ENCODE results near the gene SRR.

The SRR gene

GRCh38 chr17:2343421-2343820 lies 39.7 kb downstream of the SRR start:
- no peak for DNase-seq (ENCODE audit: low spot score)

GRCh38 chr17:2344528-2344927 lies 40.8 kb downstream of the SRR start:
- DNase-seq (ENCODE audit: low spot score): no peak

GRCh38 chr17:2346475-2346874 lies 42.7 kb downstream of the SRR start:
- no peak for DNase-seq (ENCODE audit: low spot score)

- peak; percentile 63 for DNase-seq (ENCODE audit: low spot score)
Observed at GRCh38 chr17:2347805-2348685, 44.3 kb downstream of the SRR start.

GRCh38 chr17:2351269-2351668 lies 47.5 kb downstream of the SRR start:
- DNase-seq (ENCODE audit: low spot score): no peak

GRCh38 chr17:2354311-2354710 lies 50.6 kb downstream of the SRR start:
- DNase-seq (ENCODE audit: low spot score): no peak

- no peak for DNase-seq (ENCODE audit: low spot score)
Observed at GRCh38 chr17:2357237-2357636, 53.5 kb downstream of the SRR start.

- no peak for DNase-seq (ENCODE audit: low spot score)
Observed at GRCh38 chr17:2357931-2358434, 54.2 kb downstream of the SRR start.

- no peak for DNase-seq (ENCODE audit: low spot score)
Observed at GRCh38 chr17:2361010-2361760, 57.4 kb downstream of the SRR start.

- no peak for DNase-seq (ENCODE audit: low spot score)
Observed at GRCh38 chr17:2362016-2362415, 58.3 kb downstream of the SRR start.

- no peak for DNase-seq (ENCODE audit: low spot score)
Observed at GRCh38 chr17:2362416-2362815, 58.7 kb downstream of the SRR start.

- DNase-seq (ENCODE audit: low spot score): no peak
Observed at GRCh38 chr17:2362881-2363280, 59.1 kb downstream of the SRR start.

- no peak for DNase-seq (ENCODE audit: low spot score)
Observed at GRCh38 chr17:2363318-2363717, 59.6 kb downstream of the SRR start.

GRCh38 chr17:2363851-2364762 lies 60.4 kb downstream of the SRR start:
- DNase-seq (ENCODE audit: low spot score): no peak

- no peak for DNase-seq (ENCODE audit: low spot score)
Observed at GRCh38 chr17:2364763-2365116, 61.0 kb downstream of the SRR start.

GRCh38 chr17:2365132-2365531 lies 61.4 kb downstream of the SRR start:
- no peak for DNase-seq (ENCODE audit: low spot score)

- no peak for DNase-seq (ENCODE audit: low spot score)
Observed at GRCh38 chr17:2366747-2367494, 63.2 kb downstream of the SRR start.

- no peak for DNase-seq (ENCODE audit: low spot score)
Observed at GRCh38 chr17:2368359-2368758, 64.6 kb downstream of the SRR start.

GRCh38 chr17:2369039-2369438 lies 65.3 kb downstream of the SRR start:
- DNase-seq (ENCODE audit: low spot score): no peak

GRCh38 chr17:2369551-2370210 lies 65.9 kb downstream of the SRR start:
- no peak for DNase-seq (ENCODE audit: low spot score)

- DNase-seq (ENCODE audit: low spot score): no peak
Observed at GRCh38 chr17:2370211-2370589, 66.5 kb downstream of the SRR start.
